ENCODE measurements around the gene GCNA.

DNA sequence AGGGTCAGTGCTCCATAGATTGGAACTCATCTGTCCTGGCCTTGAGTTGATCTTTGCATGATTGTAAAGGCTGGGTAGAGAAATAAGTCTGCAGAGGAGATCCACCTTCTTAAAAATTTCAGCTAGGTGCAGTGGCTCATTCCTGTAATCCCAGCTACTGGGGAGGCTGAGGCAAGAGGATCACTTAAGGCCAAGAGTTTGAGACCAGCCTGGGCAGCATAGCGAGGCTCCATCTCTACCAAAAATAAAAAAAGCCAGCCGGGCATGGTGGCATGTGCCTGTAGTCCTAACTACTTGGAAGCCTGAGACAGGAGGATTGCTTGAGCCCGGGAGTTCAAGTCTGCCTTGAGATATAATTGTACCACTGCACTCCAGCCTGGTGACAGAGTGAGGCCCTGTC lies 40.5 kb downstream of the GCNA start:
- TF ChIP-seq, protein P1, sequence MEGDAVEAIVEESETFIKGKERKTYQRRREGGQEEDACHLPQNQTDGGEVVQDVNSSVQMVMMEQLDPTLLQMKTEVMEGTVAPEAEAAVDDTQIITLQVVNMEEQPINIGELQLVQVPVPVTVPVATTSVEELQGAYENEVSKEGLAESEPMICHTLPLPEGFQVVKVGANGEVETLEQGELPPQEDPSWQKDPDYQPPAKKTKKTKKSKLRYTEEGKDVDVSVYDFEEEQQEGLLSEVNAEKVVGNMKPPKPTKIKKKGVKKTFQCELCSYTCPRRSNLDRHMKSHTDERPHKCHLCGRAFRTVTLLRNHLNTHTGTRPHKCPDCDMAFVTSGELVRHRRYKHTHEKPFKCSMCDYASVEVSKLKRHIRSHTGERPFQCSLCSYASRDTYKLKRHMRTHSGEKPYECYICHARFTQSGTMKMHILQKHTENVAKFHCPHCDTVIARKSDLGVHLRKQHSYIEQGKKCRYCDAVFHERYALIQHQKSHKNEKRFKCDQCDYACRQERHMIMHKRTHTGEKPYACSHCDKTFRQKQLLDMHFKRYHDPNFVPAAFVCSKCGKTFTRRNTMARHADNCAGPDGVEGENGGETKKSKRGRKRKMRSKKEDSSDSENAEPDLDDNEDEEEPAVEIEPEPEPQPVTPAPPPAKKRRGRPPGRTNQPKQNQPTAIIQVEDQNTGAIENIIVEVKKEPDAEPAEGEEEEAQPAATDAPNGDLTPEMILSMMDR (IDR thresholded peaks at IDR 0.05; ENCODE audit: low read depth, low read length) = no peak
- TF ChIP-seq, protein P2, sequence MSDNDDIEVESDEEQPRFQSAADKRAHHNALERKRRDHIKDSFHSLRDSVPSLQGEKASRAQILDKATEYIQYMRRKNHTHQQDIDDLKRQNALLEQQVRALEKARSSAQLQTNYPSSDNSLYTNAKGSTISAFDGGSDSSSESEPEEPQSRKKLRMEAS (IDR thresholded peaks at IDR 0.05; ENCODE audit: low read depth, low read length) = no peak
